Fibroblast of mammary gland (primary cell): ENCODE results near the gene NHSL2.

Source experiments
- DNase-seq: peaks from one replicate; pipeline ENCODE4 v3.0.0-alpha.2; 2010; ENCODE audit warnings: low read depth
- H3K4me3 ChIP-seq: 2 replicates; pipeline ENCODE4 v1.5.1; 2011; ENCODE audit warnings: low read depth, mild to moderate bottlenecking, low read length, moderate library complexity; ENCODE audit not compliant: control insufficient read depth
- TF ChIP-seq, protein P1 (sequence below): conservative IDR thresholded peaks from 2 replicates; pipeline ENCODE4 v1.5.1; 2011; ENCODE audit warnings: low read depth, low read length, inconsistent platforms; ENCODE audit not compliant: control insufficient read depth, insufficient read depth

The NHSL2 gene

DNA sequence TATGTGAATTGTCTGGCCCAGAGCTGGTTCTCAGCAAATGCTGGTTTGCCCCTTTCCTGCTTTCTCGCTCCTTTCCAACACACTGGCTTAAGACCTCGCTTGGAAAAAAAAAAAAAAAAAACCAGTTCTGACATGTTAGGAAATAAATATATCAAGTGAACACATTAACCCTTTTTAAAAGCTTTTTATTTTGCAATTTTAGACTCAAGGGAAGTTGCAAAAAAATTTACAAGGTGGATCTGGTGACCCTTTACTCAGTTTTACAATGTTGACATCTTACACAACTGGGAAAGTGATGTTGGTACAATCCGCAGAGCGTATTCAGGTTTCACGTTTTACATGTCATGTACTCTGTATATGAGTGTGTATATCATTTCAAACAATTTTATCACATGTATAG is 121.0 kb downstream of the NHSL2 start:
- TF ChIP-seq, protein P1, sequence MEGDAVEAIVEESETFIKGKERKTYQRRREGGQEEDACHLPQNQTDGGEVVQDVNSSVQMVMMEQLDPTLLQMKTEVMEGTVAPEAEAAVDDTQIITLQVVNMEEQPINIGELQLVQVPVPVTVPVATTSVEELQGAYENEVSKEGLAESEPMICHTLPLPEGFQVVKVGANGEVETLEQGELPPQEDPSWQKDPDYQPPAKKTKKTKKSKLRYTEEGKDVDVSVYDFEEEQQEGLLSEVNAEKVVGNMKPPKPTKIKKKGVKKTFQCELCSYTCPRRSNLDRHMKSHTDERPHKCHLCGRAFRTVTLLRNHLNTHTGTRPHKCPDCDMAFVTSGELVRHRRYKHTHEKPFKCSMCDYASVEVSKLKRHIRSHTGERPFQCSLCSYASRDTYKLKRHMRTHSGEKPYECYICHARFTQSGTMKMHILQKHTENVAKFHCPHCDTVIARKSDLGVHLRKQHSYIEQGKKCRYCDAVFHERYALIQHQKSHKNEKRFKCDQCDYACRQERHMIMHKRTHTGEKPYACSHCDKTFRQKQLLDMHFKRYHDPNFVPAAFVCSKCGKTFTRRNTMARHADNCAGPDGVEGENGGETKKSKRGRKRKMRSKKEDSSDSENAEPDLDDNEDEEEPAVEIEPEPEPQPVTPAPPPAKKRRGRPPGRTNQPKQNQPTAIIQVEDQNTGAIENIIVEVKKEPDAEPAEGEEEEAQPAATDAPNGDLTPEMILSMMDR = no peak
- no peak overlapping the region for H3K4me3 ChIP-seq
- no peak for DNase-seq

DNA sequence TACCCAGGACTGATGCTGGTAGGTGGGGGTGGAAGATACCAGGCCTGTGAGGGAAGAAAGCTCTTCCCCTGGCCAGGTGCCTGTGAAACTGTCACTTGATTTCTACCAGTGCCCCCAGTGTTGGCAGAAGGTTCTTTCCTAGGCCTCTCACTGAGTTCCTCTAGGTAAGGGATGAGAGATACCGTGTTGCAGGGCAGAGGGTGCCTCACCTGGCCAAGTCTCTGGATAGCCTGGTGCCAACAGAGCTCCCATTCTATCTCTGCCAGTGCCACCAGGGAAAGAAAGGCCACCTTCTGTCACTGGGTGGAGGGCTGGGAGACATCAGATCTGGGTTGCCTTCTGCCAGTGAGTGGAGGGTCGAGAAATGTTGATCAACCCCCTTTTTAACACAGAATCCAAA is 127.0 kb downstream of the NHSL2 start:
- H3K4me3 ChIP-seq = no peak overlapping the region
- TF ChIP-seq, protein P1 = no peak
- no peak for DNase-seq

DNA sequence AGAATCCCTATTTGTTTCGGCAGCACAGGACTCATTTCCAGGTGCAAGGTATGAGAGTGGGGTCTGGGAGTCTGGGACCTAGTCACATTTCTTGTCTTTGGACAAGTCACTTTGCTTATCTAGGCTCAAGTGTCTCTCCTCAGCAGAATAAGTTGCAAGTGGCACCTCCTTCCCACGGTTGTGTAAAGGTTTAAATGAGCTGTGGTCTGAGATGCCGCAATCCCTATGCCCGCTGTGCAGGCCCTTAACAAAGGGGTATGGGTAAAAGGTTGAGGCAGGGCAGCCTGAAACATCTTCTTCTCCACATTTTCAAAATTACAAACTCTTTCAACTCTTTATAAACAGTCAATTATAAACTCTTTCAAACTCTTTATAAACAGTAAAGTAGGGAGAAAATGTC is 127.4 kb downstream of the NHSL2 start:
- TF ChIP-seq, protein P1 = no peak
- no peak overlapping the region for H3K4me3 ChIP-seq
- no peak for DNase-seq

DNA sequence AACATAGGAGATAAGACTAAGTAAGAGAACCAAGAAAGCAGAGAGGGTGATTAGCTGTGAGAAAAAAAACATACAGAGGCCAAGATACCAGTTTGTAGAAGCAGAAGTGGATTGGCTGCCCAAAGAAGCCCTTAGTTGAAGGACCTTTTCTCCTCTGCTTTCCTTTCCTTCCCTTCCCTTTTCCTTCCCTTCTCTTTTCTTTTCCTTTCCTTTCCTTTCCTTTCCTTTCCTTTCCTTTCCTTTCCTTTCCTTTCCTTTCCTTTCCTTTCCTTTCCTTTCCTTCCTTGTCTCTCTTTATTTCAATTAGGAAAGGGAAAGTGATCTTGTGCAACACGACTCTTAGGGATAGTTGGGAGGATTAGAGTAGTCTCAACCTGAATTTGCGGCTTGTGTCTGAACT is 128.2 kb downstream of the NHSL2 start:
- DNase-seq = no peak
- no peak overlapping the region for H3K4me3 ChIP-seq
- TF ChIP-seq, protein P1 = no peak

DNA sequence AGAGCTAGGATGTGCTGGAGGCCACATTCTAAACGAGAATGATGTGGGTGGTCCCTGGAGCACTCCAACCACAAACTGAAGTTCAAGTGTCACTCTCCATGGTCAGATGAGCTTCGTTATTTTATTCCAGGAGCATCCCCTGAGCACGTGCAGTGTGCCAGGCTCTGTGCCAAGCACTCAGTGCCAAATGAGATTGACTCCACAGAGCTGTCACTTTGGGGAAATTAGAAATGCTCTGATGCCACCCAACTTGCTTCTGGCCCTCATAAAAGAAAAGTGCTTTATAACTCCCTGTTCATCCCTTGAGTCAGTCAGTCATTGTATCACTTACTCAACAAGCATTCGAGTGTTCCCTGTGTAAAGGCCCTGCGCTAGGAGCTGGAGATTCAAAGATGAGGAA is 129.9 kb downstream of the NHSL2 start:
- DNase-seq = no peak
- TF ChIP-seq, protein P1 = no peak
- H3K4me3 ChIP-seq = no peak overlapping the region

DNA sequence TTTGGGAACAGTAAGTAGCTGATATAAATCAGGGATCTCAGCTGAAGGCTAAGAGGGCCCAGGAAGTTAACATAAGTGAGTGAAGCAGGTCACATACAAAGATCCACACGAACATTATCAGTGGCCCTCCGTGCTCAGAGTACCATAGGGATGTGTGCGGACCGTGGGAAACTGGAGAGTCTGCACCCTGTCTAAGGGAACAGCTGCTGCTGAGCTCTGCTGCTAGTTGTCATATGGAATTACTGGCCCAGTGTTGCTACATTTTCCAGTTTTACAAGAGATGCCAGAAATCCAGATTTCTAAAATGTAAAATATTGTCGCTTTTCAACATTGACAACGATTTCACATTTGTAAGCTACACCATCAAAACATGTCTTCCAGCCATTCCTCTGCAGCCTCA is 130.5 kb downstream of the NHSL2 start:
- H3K4me3 ChIP-seq = no peak overlapping the region
- no peak for DNase-seq
- TF ChIP-seq, protein P1 = no peak
